OCI-LY1 (cell line): ENCODE measurements around the gene MAST4.

Source experiments
- H2AFZ ChIP-seq: fragments of 200-600 bp; sonication (generic), shearing (Covaris generic); 2 replicates; pipeline ENCODE4 v1.6.0; 2014; ENCODE audit warnings: antibody characterized with exemption, mild to moderate bottlenecking, low read length
- H3F3A ChIP-seq: fragments of 200-600 bp; sonication (generic), shearing (Covaris generic); 2 replicates; pipeline ENCODE4 v1.6.0; 2014; ENCODE audit warnings: mild to moderate bottlenecking, antibody characterized with exemption, low read length, moderate library complexity; ENCODE audit not compliant: insufficient read depth
- H3K27ac ChIP-seq: fragments of 200-600 bp; sonication (generic); 2 replicates; pipeline ENCODE4 v1.5.1; 2014; ENCODE audit warnings: low read length, mixed run types, mild to moderate bottlenecking, low read depth; ENCODE audit not compliant: poor library complexity, severe bottlenecking
- H3K27me3 ChIP-seq: fragments of 200-600 bp; sonication (generic); 2 replicates; pipeline ENCODE4 v1.6.0; 2014; ENCODE audit warnings: antibody characterized with exemption, mild to moderate bottlenecking, low read length, moderate library complexity; ENCODE audit not compliant: insufficient read depth
- H3K36me3 ChIP-seq: fragments of 200-600 bp; sonication (generic); 2 replicates; pipeline ENCODE4 v1.6.1; 2014; ENCODE audit warnings: mild to moderate bottlenecking, antibody characterized with exemption, low read length, moderate library complexity, mixed read lengths; ENCODE audit not compliant: insufficient read depth
- H3K4me1 ChIP-seq: fragments of 200-600 bp; sonication (generic); 2 replicates; pipeline ENCODE4 v1.5.1; 2014; ENCODE audit warnings: mild to moderate bottlenecking, low read length, moderate library complexity; ENCODE audit not compliant: insufficient read depth, severe bottlenecking
- H3K4me2 ChIP-seq: fragments of 200-600 bp; sonication (generic), shearing (Covaris generic); 2 replicates; pipeline ENCODE4 v1.6.1; 2014; ENCODE audit warnings: low read length
- H3K4me3 ChIP-seq: fragments of 200-600 bp; sonication (generic); 2 replicates; pipeline ENCODE4 v1.5.1; 2014; ENCODE audit warnings: low read length, low read depth, mild to moderate bottlenecking, mixed read lengths; ENCODE audit not compliant: poor library complexity, severe bottlenecking
- H3K79me2 ChIP-seq: fragments of 200-600 bp; shearing (Covaris generic); 2 replicates; pipeline ENCODE4 v1.6.1; 2016; ENCODE audit warnings: mixed run types, low read length, mixed read lengths; ENCODE audit not compliant: insufficient read depth
- H3K9ac ChIP-seq: fragments of 200-600 bp; sonication (generic), shearing (Covaris generic); 2 replicates; pipeline ENCODE4 v1.6.1; 2014; ENCODE audit warnings: mild to moderate bottlenecking, low read length, mixed read lengths
- H3K9me2 ChIP-seq: fragments of 200-600 bp; sonication (generic), shearing (Covaris generic); 2 replicates; pipeline ENCODE4 v1.6.1; 2014; ENCODE audit warnings: low read depth, mild to moderate bottlenecking, low read length, mixed read lengths
- H3K9me3 ChIP-seq: fragments of 200-600 bp; shearing (Covaris generic); 2 replicates; pipeline ENCODE4 v1.6.1; 2014; ENCODE audit warnings: low read length, mixed read lengths
- H4K20me1 ChIP-seq: fragments of 200-600 bp; sonication (generic), shearing (Covaris generic); 2 replicates; pipeline ENCODE4 v1.6.0; 2016; ENCODE audit warnings: mild to moderate bottlenecking, low read length; ENCODE audit not compliant: insufficient read depth
- EZH2 ChIP-seq: fragments of 200-600 bp; sonication (generic), shearing (Covaris generic); IDR thresholded peaks from 2 replicates; pipeline ENCODE4 v1.8.0; 2017; ENCODE audit warnings: borderline replicate concordance, mixed run types, mild to moderate bottlenecking, antibody characterized with exemption, low read length, moderate library complexity, mixed read lengths
- TF ChIP-seq, protein P1 (sequence below): fragments of 200-600 bp; sonication (generic), shearing (Covaris generic); IDR thresholded peaks from 2 replicates; pipeline ENCODE4 v1.5.1; 2017; ENCODE audit warnings: mild to moderate bottlenecking, antibody characterized with exemption, low read length, moderate library complexity, mixed read lengths

MAST4 gene

GRCh38 chr5:67095346-67096171, 499.4 kb downstream of the MAST4 start:
- Histone ChIP-seq H4K20me1 (no peaks in the 10 kb centered on the region), H3F3A (no peaks in the 10 kb centered on the region), H3K9me2 (no peaks in the 10 kb centered on the region), H3K27ac (no peak overlapping the region), H3K36me3 (no peaks in the 10 kb centered on the region), H3K4me1 (no peaks in the 10 kb centered on the region), H2AFZ (no peak overlapping the region), H3K9ac (no peak overlapping the region), H3K79me2 (no peaks in the 10 kb centered on the region), H3K4me3 (no peak overlapping the region), H3K27me3 (no peaks in the 10 kb centered on the region), H3K4me2 (no peak overlapping the region), H3K9me3 (no peaks in the 10 kb centered on the region)
- TF ChIP-seq, protein P1, sequence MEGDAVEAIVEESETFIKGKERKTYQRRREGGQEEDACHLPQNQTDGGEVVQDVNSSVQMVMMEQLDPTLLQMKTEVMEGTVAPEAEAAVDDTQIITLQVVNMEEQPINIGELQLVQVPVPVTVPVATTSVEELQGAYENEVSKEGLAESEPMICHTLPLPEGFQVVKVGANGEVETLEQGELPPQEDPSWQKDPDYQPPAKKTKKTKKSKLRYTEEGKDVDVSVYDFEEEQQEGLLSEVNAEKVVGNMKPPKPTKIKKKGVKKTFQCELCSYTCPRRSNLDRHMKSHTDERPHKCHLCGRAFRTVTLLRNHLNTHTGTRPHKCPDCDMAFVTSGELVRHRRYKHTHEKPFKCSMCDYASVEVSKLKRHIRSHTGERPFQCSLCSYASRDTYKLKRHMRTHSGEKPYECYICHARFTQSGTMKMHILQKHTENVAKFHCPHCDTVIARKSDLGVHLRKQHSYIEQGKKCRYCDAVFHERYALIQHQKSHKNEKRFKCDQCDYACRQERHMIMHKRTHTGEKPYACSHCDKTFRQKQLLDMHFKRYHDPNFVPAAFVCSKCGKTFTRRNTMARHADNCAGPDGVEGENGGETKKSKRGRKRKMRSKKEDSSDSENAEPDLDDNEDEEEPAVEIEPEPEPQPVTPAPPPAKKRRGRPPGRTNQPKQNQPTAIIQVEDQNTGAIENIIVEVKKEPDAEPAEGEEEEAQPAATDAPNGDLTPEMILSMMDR, result no peak
- no peak for TF ChIP-seq EZH2

DNA sequence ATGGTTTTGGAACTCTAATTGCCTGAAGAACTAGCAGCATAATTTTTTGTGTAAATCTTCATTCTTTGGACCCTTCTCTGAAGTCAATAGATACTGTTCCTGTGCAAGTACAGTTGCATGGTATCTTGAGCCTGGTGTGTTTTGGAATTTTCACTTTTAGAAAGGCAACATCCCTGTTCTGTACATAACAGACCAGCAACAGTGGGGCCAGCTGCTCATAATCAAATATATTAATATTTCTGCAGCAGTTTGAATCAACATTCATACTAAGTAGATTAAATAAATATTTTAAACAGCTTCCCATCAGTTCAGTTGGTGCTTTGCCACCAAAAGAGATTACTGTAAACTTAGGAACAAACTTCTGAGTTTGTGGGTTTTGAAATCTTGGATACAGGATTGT, 502.5 kb downstream of the MAST4 start:
- no peak overlapping the region for H2AFZ ChIP-seq
- TF ChIP-seq, protein P1, result no peak
- no peak for TF ChIP-seq EZH2
- H3K9me2 ChIP-seq, result no peaks in the 10 kb centered on the region

DNA sequence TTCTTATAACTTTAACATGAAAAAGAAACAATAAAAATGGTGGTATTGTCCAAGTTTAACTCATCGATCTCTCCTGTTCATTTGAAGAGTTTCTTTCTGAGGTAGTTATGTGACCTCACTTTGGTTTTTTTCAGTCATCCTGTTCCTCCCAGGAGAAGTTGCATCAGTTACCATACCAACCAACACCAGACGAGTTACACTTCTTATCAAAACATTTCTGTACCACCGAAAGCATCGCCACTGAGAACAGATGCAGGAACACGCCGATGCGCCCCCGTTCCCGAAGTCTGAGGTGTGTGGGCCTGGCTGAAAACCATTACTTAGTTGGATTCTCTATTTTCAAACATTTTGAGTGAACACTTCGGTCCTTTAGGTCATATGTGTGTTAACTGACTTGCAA, 504.1 kb downstream of the MAST4 start:
- no peak overlapping the region for H3K9ac ChIP-seq
- no peaks in the 10 kb centered on the region for H3K9me2 ChIP-seq
- H3K27ac ChIP-seq, result no peak overlapping the region
- H3K4me1 ChIP-seq, result no peaks in the 10 kb centered on the region
- H3K4me3 ChIP-seq, result no peak overlapping the region
- H3K79me2 ChIP-seq, result no peaks in the 10 kb centered on the region
- no peaks in the 10 kb centered on the region for H3K27me3 ChIP-seq
- H2AFZ ChIP-seq, result no peak overlapping the region
- no peak overlapping the region for H3K4me2 ChIP-seq
- no peak for TF ChIP-seq EZH2
- TF ChIP-seq, protein P1, result no peak
- H3F3A ChIP-seq, result no peaks in the 10 kb centered on the region
- no peaks in the 10 kb centered on the region for H3K9me3 ChIP-seq
- no peaks in the 10 kb centered on the region for H3K36me3 ChIP-seq
- H4K20me1 ChIP-seq, result no peaks in the 10 kb centered on the region

More for the DNA sequence above, 502.5 kb downstream of the MAST4 start:
- Histone ChIP-seq H3K27me3 (no peaks in the 10 kb centered on the region), H3K9me3 (no peaks in the 10 kb centered on the region), H3K4me2 (no peak overlapping the region), H3K4me3 (no peak overlapping the region), H3K36me3 (no peaks in the 10 kb centered on the region), H3K9ac (no peak overlapping the region), H4K20me1 (no peaks in the 10 kb centered on the region), H3F3A (no peaks in the 10 kb centered on the region), H3K27ac (no peak overlapping the region), H3K79me2 (no peaks in the 10 kb centered on the region), H3K4me1 (no peaks in the 10 kb centered on the region)
